Vagina (tissue), 2 donors: Measurements from ENCODE around the gene SLC16A12. TPM values are rescaled to one million over a fixed set of nuclear protein-coding genes. Genes with fewer than 3 reads are reported as not detected.

Experiments
- DNase-seq, 2 donors: peaks; one replicate each; pipeline ENCODE4 v3.0.0-alpha.2; 2017; ENCODE audit errors: extremely low spot score in 2 of 2
- H3K27ac ChIP-seq: fragments of 200-600 bp; sonication (generic); one replicate; pipeline ENCODE4 v1.5.1; 2019
- H3K27me3 ChIP-seq: fragments of 200-600 bp; sonication (generic); one replicate; pipeline ENCODE4 v1.5.1; 2019
- H3K36me3 ChIP-seq, 2 donors: fragments of 200-600 bp; sonication (generic); one replicate each; pipeline ENCODE4 v1.5.1; 2017 to 2019
- H3K4me1 ChIP-seq: fragments of 200-600 bp; sonication (generic); one replicate; pipeline ENCODE4 v1.5.1; 2019
- H3K4me3 ChIP-seq, 2 donors: fragments of 200-600 bp; sonication (generic); 1 replicate in 1 of 2; 2 replicates in 1 of 2; pipeline ENCODE4 v1.5.1; 2016 to 2019
- H3K9me3 ChIP-seq: fragments of 200-600 bp; sonication (generic); one replicate; pipeline ENCODE4 v1.5.1; 2019
- CTCF ChIP-seq, 3 experiments: fragments of 450-650 bp in 2 of 3; fragments of 200-600 bp in 1 of 3; sonication (generic) in 1 of 3; IDR thresholded peaks; one replicate each; pipeline ENCODE4 v1.5.1; 2017 to 2019; ENCODE audit warnings: antibody characterized with exemption in 3 of 3, mild to moderate bottlenecking in 2 of 3, moderate library complexity in 2 of 3
- POLR2A ChIP-seq, 2 donors: fragments of 450-650 bp; IDR thresholded peaks; one replicate each; pipeline ENCODE4 v1.6.1; 2017; ENCODE audit warnings: antibody characterized with exemption in 2 of 2, mild to moderate bottlenecking in 2 of 2, moderate library complexity in 2 of 2
- POLR2AphosphoS5 ChIP-seq, 2 donors: sonication (generic); formaldehyde crosslinking; IDR thresholded peaks; one replicate each; pipeline ENCODE4 v1.9.0; 2017; ENCODE audit warnings: antibody characterized with exemption in 2 of 2, mild to moderate bottlenecking in 2 of 2, low read depth in 1 of 2; ENCODE audit not compliant: insufficient read depth in 1 of 2
- intact Hi-C: fragments of 100-400 bp; cut with DNase I; formaldehyde crosslinking; loops from one replicate; pipeline ENCODE4 v1.15.1; 2023
- total RNA-seq: library from RNA; depleted of rRNA; stranded (reverse); fragments of >200 nt; gene quantifications from one replicate; pipeline ENCODE4 v1.2.3, GENCODE V29; 2016

SLC16A12 gene
- total RNA-seq, 1 donor from 2014 or later: 3.7 TPM

- H3K9me3 ChIP-seq: no peaks in the 10 kb centered on the region
- peaks cover 28% of the 10 kb centered on the region for H3K4me1 ChIP-seq
- intact Hi-C loops: no loop called here
- TF ChIP-seq CTCF (IDR thresholded peaks at IDR 0.05): no peak
- TF ChIP-seq POLR2AphosphoS5 (IDR thresholded peaks at IDR 0.05; ENCODE audit: insufficient read depth in 1 of 2, low read depth in 1 of 2): no peak
- TF ChIP-seq POLR2A (IDR thresholded peaks at IDR 0.05): no peak
- DNase-seq: no peak
- H3K36me3 ChIP-seq: no peaks in the 10 kb centered on the region
- no peaks in the 10 kb centered on the region for H3K27me3 ChIP-seq
- H3K27ac ChIP-seq: peak overlapping the region; percentile 39
- no peak overlapping the region for H3K4me3 ChIP-seq
Observed at GRCh38 chr10:89518108-89518507, 17.3 kb downstream of the SLC16A12 start.

- H3K4me1 ChIP-seq: peaks cover 27% of the 10 kb centered on the region
- peak overlapping the region; percentile 4 for H3K27ac ChIP-seq
- no peaks in the 10 kb centered on the region for H3K36me3 ChIP-seq
- DNase-seq: no peak
- no peak overlapping the region for H3K4me3 ChIP-seq
- H3K9me3 ChIP-seq: no peaks in the 10 kb centered on the region
- TF ChIP-seq CTCF (IDR thresholded peaks at IDR 0.05) (no peak), POLR2AphosphoS5 (IDR thresholded peaks at IDR 0.05; ENCODE audit: insufficient read depth in 1 of 2, low read depth in 1 of 2) (no peak), POLR2A (IDR thresholded peaks at IDR 0.05) (no peak)
- intact Hi-C loops: no loop called here
- H3K27me3 ChIP-seq: no peaks in the 10 kb centered on the region
Observed at GRCh38 chr10:89516149-89516832, 19.1 kb downstream of the SLC16A12 start.

DNA sequence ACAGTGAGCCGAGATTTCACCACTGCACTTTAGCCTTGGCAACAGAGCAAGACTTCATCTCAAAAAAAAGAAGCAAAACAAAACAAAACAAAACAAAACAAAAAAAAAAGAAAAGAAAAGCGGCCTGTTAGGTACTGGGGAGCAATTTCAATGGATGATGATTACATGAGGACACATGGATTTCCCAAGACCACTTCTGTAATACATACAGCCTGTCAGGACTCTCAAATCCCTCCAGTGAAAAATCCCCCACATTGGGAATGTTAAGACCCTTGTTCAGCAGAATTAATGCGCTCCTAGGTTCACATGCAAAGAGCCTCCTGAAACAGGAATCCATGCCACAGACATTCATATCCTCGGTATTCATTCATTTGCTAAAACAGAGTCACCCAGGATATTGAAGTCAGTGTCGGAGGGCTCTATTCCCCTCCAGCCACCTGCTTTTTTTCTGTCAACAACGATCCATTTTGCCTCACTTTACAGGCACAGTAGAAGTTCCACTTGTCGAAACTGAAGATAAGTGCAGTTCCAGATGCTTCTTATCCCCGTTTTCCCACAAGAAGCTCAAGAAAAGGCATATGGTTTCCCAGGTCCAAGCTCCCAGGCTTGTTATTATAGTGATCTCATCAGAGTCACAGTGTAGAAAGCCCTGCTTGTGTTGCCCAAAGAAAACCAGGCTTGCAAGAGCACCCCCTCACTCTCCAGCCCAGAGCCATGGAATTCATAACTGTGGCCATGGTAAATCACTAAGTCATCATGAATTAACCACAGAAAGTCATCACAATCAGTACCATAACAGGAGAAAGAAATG lies 20.2 kb downstream of the SLC16A12 start:
- no peak for TF ChIP-seq CTCF (IDR thresholded peaks at IDR 0.05)
- TF ChIP-seq POLR2A (IDR thresholded peaks at IDR 0.05): no peak
- TF ChIP-seq POLR2AphosphoS5 (IDR thresholded peaks at IDR 0.05; ENCODE audit: insufficient read depth in 1 of 2, low read depth in 1 of 2): no peak
- no peaks in the 10 kb centered on the region for H3K36me3 ChIP-seq
- H3K4me1 ChIP-seq: peaks cover 18% of the 10 kb centered on the region
- DNase-seq: no peak
- H3K27ac ChIP-seq: peak overlapping the region; percentile 4
- H3K4me3 ChIP-seq: no peak overlapping the region
- no peaks in the 10 kb centered on the region for H3K9me3 ChIP-seq
- intact Hi-C loops: no loop called here
- no peaks in the 10 kb centered on the region for H3K27me3 ChIP-seq

GRCh38 chr10:89513206-89513605 lies 22.2 kb downstream of the SLC16A12 start:
- H3K27ac ChIP-seq: no peak overlapping the region
- H3K4me1 ChIP-seq: peaks cover 15% of the 10 kb centered on the region
- no peak for DNase-seq
- H3K4me3 ChIP-seq: no peak overlapping the region
- intact Hi-C loops: no loop called here
- H3K36me3 ChIP-seq: no peaks in the 10 kb centered on the region
- TF ChIP-seq POLR2A (IDR thresholded peaks at IDR 0.05) (no peak), CTCF (IDR thresholded peaks at IDR 0.05) (no peak), POLR2AphosphoS5 (IDR thresholded peaks at IDR 0.05; ENCODE audit: insufficient read depth in 1 of 2, low read depth in 1 of 2) (no peak)
- no peaks in the 10 kb centered on the region for H3K27me3 ChIP-seq
- no peaks in the 10 kb centered on the region for H3K9me3 ChIP-seq
